ENCODE results near the gene IL1R2. TPM values are rescaled to one million over a fixed set of nuclear protein-coding genes. Genes with fewer than 3 reads are reported as not detected.

Gene IL1R2
- total RNA-seq, 1 donor from 2014 or later = 23.3 TPM

GRCh38 chr2:101982495-101983029 is 9.2 kb upstream of the IL1R2 start:
- no peak for TF ChIP-seq CTCF (IDR thresholded peaks at IDR 0.05)
- H3K4me1 ChIP-seq = no peaks in the 10 kb centered on the region
- H3K4me3 ChIP-seq = no peak overlapping the region
- no peaks in the 10 kb centered on the region for H3K36me3 ChIP-seq
- intact Hi-C loops (cut with DNase I) = no loop called here
- H3K9me3 ChIP-seq = no peaks in the 10 kb centered on the region
- no peak for ATAC-seq
- no peak overlapping the region for H3K27ac ChIP-seq
- peaks cover 4% of the 10 kb centered on the region for H3K27me3 ChIP-seq (ENCODE audit: low read depth)
- DNase-seq = no peak

GRCh38 chr2:101983486-101983885 is 8.3 kb upstream of the IL1R2 start:
- ATAC-seq (no peak), DNase-seq (no peak)
- no peak for TF ChIP-seq CTCF (IDR thresholded peaks at IDR 0.05)
- Histone ChIP-seq H3K27ac (no peak overlapping the region), H3K36me3 (no peaks in the 10 kb centered on the region), H3K4me1 (no peaks in the 10 kb centered on the region), H3K9me3 (no peaks in the 10 kb centered on the region), H3K27me3 (ENCODE audit: low read depth) (peaks cover 4% of the 10 kb centered on the region), H3K4me3 (no peak overlapping the region)
- intact Hi-C loops (cut with DNase I) = no loop called here

GRCh38 chr2:101983928-101984327 is 7.8 kb upstream of the IL1R2 start:
- Histone ChIP-seq H3K27ac (no peak overlapping the region), H3K4me3 (no peak overlapping the region), H3K36me3 (no peaks in the 10 kb centered on the region), H3K27me3 (ENCODE audit: low read depth) (peaks cover 4% of the 10 kb centered on the region), H3K9me3 (no peaks in the 10 kb centered on the region), H3K4me1 (no peaks in the 10 kb centered on the region)
- DNase-seq (no peak), ATAC-seq (no peak)
- peak; percentile 21 for TF ChIP-seq CTCF (IDR thresholded peaks at IDR 0.05)
- intact Hi-C loops (cut with DNase I) = no loop called here

GRCh38 chr2:101984656-101985055 is 7.1 kb upstream of the IL1R2 start:
- Histone ChIP-seq H3K27me3 (ENCODE audit: low read depth) (peaks cover 4% of the 10 kb centered on the region), H3K4me1 (no peaks in the 10 kb centered on the region), H3K4me3 (no peak overlapping the region), H3K36me3 (no peaks in the 10 kb centered on the region), H3K27ac (no peak overlapping the region), H3K9me3 (no peaks in the 10 kb centered on the region)
- no peak for TF ChIP-seq CTCF (IDR thresholded peaks at IDR 0.05)
- intact Hi-C loops (cut with DNase I) = no loop called here
- ATAC-seq = no peak
- no peak for DNase-seq

DNA sequence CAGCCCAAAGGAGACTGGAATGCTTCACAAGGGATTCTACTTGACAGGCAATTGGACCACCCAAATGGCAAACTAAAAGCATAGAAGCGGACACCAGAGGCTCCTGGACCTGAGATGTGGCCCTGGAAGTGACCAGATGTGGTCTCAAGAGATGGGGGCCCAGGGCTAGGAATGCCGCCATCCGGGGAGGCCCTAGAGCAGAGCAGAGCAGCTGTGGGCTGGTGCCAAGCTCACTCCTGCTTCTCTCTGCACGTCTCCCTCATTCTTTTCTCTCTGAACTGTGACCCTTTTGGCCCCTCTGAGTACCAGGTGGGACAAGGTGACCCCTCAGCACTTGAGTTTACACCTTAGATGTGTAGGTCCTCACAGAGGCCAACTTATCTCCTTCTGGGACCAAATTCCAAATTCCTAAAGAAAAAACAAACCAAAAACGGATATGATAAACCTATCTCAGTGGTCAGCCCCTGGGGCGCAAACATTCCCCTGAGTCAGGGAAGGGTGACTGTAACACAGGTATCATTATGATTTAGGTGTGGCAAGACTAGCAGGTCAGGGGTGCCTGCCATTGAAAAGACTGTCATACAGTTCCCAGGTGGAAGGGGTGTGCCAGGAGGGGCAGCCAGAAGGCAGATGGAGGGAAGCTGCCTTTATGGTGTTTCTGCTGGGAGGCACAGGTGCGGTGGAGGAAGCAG is 6.5 kb upstream of the IL1R2 start:
- intact Hi-C loops (cut with DNase I) = no loop called here
- Histone ChIP-seq H3K27ac (no peak overlapping the region), H3K9me3 (no peaks in the 10 kb centered on the region), H3K4me1 (no peaks in the 10 kb centered on the region), H3K27me3 (ENCODE audit: low read depth) (peaks cover 4% of the 10 kb centered on the region), H3K36me3 (no peaks in the 10 kb centered on the region), H3K4me3 (no peak overlapping the region)
- TF ChIP-seq CTCF (IDR thresholded peaks at IDR 0.05) = no peak
- ATAC-seq (no peak), DNase-seq (no peak)

Data from lower lobe of right lung (tissue), 2 donors.